Neural cell (in vitro differentiated cells): ENCODE measurements around the gene TPRA1.

Experiments
- CTCF ChIP-seq: fragments of 450-650 bp; IDR thresholded peaks from 2 replicates; pipeline ENCODE4 v1.5.1; 2014; ENCODE audit warnings: antibody characterized with exemption, mild to moderate bottlenecking, moderate library complexity; ENCODE audit not compliant: poor library complexity, severe bottlenecking
- EP300 ChIP-seq: fragments of 450-650 bp; conservative IDR thresholded peaks from 2 replicates; pipeline ENCODE4 v1.6.1; 2014; ENCODE audit warnings: antibody characterized with exemption, mild to moderate bottlenecking, moderate library complexity; ENCODE audit not compliant: poor library complexity, severe bottlenecking
- EZH2 ChIP-seq: fragments of 200-600, 300-800 bp; shearing (Covaris generic), sonication (generic); IDR thresholded peaks from 2 replicates; pipeline ENCODE4 v1.6.1; 2014; ENCODE audit warnings: antibody characterized with exemption, low read length, borderline replicate concordance, mild to moderate bottlenecking; ENCODE audit not compliant: insufficient read depth, poor library complexity, severe bottlenecking
- MXI1 ChIP-seq: fragments of 450-650 bp; conservative IDR thresholded peaks from 2 replicates; pipeline ENCODE4 v1.6.1; 2014; ENCODE audit warnings: antibody characterized with exemption, mild to moderate bottlenecking; ENCODE audit not compliant: poor library complexity, severe bottlenecking
- POLR2AphosphoS5 ChIP-seq: IDR thresholded peaks from 2 replicates; pipeline ENCODE4 v1.6.1; 2012

GRCh38 chr3:127539366-127540060 lies 51.0 kb downstream of the TPRA1 start:
- TF ChIP-seq CTCF (no peak), POLR2AphosphoS5 (no peak), MXI1 (no peak), EZH2 (no peak), EP300 (no peak)
